Fibroblast of the aortic adventitia (primary cell): ENCODE results near the gene MLH3. TPM values are rescaled to one million over a fixed set of nuclear protein-coding genes. Genes with fewer than 3 reads are reported as not detected.

Experiments used
- DNase-seq: peaks from one replicate; pipeline ENCODE4 v3.0.0-alpha.2; 2010; ENCODE audit warnings: low read depth
- H3K4me3 ChIP-seq: 2 replicates; pipeline ENCODE4 v1.5.1; 2011; ENCODE audit warnings: low read depth, mild to moderate bottlenecking, control low read depth, low read length, moderate library complexity
- CTCF ChIP-seq: IDR thresholded peaks from 2 replicates; pipeline ENCODE4 v1.5.1; 2011; ENCODE audit warnings: mild to moderate bottlenecking, low read length, control low read depth, inconsistent platforms; ENCODE audit not compliant: insufficient read depth
- total RNA-seq: library from RNA; depleted of rRNA; stranded (reverse); fragments of >200 nt; gene quantifications from 2 replicates; pipeline ENCODE4 v1.2.3, GENCODE V29; 2012; ENCODE audit warnings: low replicate concordance

The MLH3 gene
- total RNA-seq, 1 donor = 27.2 TPM

- DNase-seq = peak; percentile 69
- TF ChIP-seq CTCF = no peak
- peak overlapping the region; percentile 39 for H3K4me3 ChIP-seq
Observed at GRCh38 chr14:75049136-75049535, 2.1 kb downstream of the MLH3 start.

GRCh38 chr14:75048101-75048500 is 3.2 kb downstream of the MLH3 start:
- no peak for DNase-seq
- TF ChIP-seq CTCF = no peak
- H3K4me3 ChIP-seq = no peak overlapping the region

GRCh38 chr14:75047506-75047905 is 3.8 kb downstream of the MLH3 start:
- no peak for DNase-seq
- no peak for TF ChIP-seq CTCF
- no peak overlapping the region for H3K4me3 ChIP-seq

GRCh38 chr14:75046899-75047298 is 4.4 kb downstream of the MLH3 start:
- no peak for TF ChIP-seq CTCF
- no peak overlapping the region for H3K4me3 ChIP-seq
- peak; percentile 44 for DNase-seq

- TF ChIP-seq CTCF = no peak
- no peak for DNase-seq
- H3K4me3 ChIP-seq = no peak overlapping the region
Observed at GRCh38 chr14:75046275-75046674, 5.0 kb downstream of the MLH3 start.

GRCh38 chr14:75044752-75045151 is 6.5 kb downstream of the MLH3 start:
- peak; percentile 31 for DNase-seq
- no peak overlapping the region for H3K4me3 ChIP-seq
- TF ChIP-seq CTCF = no peak

- no peak for TF ChIP-seq CTCF
- peak; percentile 64 for DNase-seq
- H3K4me3 ChIP-seq = no peak overlapping the region
Observed at GRCh38 chr14:75044322-75044721, 6.9 kb downstream of the MLH3 start.
